ENCODE data around the gene TMEM54. TPM values are rescaled to one million over a fixed set of nuclear protein-coding genes. Genes with fewer than 3 reads are reported as not detected.

The TMEM54 gene
- total RNA-seq, 1 experiment from 2014 or later, result 102 TPM

DNA sequence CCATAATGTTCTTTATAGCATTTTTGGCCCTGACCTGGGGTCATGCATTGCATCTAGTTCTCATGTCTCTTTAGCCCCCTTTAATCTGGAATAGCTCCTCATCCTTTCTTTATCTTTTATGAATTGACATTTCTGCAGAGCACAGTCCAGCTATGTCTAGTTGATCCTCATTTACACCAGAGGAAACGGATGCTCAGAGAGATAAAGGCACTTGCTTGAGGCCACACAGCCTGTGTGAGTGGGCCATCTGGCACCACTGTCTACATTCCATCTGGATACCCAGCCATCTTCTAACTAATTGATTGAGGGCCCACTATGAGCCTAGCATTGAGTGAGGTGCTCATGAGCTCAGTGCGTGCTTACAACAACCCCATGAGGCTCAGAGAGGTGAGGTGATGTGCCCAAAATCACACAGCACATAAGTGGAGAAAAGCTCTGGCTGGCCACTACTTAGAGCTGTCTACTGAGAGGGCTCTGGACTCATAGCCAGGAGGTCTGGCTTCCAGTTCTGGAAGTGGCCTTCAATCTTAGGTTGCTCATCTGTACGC lies 11.4 kb downstream of the TMEM54 start:
- H3K36me3 ChIP-seq (ENCODE audit: low read depth), result no peaks in the 10 kb centered on the region
- no peak for TF ChIP-seq EZH2 (IDR thresholded peaks at IDR 0.05; ENCODE audit: low read depth)
- TF ChIP-seq, protein P1, sequence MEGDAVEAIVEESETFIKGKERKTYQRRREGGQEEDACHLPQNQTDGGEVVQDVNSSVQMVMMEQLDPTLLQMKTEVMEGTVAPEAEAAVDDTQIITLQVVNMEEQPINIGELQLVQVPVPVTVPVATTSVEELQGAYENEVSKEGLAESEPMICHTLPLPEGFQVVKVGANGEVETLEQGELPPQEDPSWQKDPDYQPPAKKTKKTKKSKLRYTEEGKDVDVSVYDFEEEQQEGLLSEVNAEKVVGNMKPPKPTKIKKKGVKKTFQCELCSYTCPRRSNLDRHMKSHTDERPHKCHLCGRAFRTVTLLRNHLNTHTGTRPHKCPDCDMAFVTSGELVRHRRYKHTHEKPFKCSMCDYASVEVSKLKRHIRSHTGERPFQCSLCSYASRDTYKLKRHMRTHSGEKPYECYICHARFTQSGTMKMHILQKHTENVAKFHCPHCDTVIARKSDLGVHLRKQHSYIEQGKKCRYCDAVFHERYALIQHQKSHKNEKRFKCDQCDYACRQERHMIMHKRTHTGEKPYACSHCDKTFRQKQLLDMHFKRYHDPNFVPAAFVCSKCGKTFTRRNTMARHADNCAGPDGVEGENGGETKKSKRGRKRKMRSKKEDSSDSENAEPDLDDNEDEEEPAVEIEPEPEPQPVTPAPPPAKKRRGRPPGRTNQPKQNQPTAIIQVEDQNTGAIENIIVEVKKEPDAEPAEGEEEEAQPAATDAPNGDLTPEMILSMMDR (conservative IDR thresholded peaks at IDR 0.05), result no peak
- H3K9me3 ChIP-seq (ENCODE audit: insufficient read depth, low read depth), result no peaks in the 10 kb centered on the region
- no peak overlapping the region for H3K4me2 ChIP-seq
- no peak overlapping the region for H3K27ac ChIP-seq
- H4K20me1 ChIP-seq (ENCODE audit: insufficient read depth), result no peaks in the 10 kb centered on the region
- H3K4me1 ChIP-seq (replicated peaks; ENCODE audit: insufficient read depth), result no peaks in the 10 kb centered on the region
- no peak overlapping the region for H3K4me3 ChIP-seq
- H2AFZ ChIP-seq, result no peak overlapping the region
- BruUV-seq (replicated peaks), result no TSS peak
- H3K27me3 ChIP-seq (ENCODE audit: insufficient read depth, low read depth), result peaks cover 8% of the 10 kb centered on the region; the same call in 1 of the 2 replicates
- no peaks in the 10 kb centered on the region for H3K9me2 ChIP-seq (ENCODE audit: insufficient read depth)
- ChIA-PET CTCF (interaction anchor here (0.5 kb wide), 1 partner anchor 24 kb away, joined by 12 read pairs; no protein-coding TSS in a partner anchor), POLR2A (ENCODE audit: unreplicated experiment) (interaction anchor here (0.6 kb wide), 1 partner anchor 178 kb away, joined by 3 read pairs; no protein-coding TSS in a partner anchor)
- DNase-seq, result no peak
- intact Hi-C loops (cut with micrococcal nuclease; ENCODE audit: unreplicated experiment), result no loop called here
- no peaks in the 10 kb centered on the region for H3K79me2 ChIP-seq (ENCODE audit: low read depth)
- no peaks in the 10 kb centered on the region for H3F3A ChIP-seq (ENCODE audit: insufficient read depth, low read depth)

DNA sequence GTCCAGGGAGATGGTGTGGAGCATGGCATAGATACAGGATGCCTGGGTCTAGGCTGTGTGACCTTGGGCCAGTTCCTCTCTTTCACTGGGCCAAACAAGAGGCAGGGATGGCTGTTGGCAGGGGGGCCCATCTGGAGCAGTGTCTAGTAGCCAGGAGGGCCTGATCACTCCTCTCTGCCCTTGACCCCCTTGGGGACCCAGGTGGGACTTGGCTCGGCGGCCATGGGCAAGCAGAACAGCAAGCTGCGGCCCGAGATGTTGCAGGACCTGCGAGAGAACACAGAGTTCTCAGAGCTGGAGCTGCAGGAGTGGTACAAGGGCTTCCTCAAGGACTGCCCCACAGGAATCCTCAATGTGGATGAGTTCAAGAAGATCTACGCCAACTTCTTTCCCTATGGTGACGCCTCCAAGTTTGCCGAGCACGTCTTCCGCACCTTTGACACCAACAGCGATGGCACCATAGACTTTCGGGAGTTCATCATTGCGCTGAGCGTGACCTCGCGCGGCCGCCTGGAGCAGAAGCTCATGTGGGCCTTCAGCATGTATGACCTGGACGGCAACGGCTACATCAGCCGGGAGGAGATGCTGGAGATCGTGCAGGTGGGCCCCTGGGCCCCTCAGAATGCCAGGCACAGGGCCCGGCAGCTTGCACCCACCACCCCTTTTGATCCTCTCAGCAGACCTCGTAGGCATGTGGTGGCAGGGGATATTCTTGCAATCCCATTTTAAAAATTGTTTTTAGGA lies 12.3 kb downstream of the TMEM54 start:
- no peaks in the 10 kb centered on the region for H3K36me3 ChIP-seq (ENCODE audit: low read depth)
- CTCF ChIA-PET, result no interaction called here

DNA sequence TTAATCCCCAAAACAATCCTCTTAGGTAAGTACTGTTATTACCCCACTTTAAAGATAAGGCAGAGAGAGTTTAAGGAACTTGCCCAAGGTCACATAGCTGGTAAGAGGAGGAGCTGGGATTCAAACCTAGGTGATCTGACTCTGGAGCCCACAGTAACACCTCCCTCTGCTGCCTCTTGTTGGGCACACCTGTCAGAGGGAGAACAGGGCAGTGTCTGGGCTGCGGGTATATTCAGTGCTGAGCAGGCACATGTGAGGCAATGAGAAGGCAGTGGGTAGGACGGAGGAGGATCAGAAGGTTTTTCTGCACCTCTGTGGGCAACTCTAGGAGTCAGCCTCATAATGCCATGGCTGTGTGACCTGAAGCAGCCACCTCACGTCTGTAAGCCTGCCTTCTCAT lies 13.1 kb downstream of the TMEM54 start:
- no peak for TF ChIP-seq EZH2 (IDR thresholded peaks at IDR 0.05; ENCODE audit: low read depth)
- TF ChIP-seq, protein P1 (conservative IDR thresholded peaks at IDR 0.05), result no peak
- Histone ChIP-seq H3K36me3 (ENCODE audit: low read depth) (no peaks in the 10 kb centered on the region), H3F3A (ENCODE audit: insufficient read depth, low read depth) (no peaks in the 10 kb centered on the region), H3K4me2 (no peak overlapping the region), H3K79me2 (ENCODE audit: low read depth) (no peaks in the 10 kb centered on the region), H3K4me3 (no peak overlapping the region), H3K4me1 (replicated peaks; ENCODE audit: insufficient read depth) (no peaks in the 10 kb centered on the region), H3K27me3 (ENCODE audit: insufficient read depth, low read depth) (peaks cover 8% of the 10 kb centered on the region; the same call in 1 of the 2 replicates), H3K9me2 (ENCODE audit: insufficient read depth) (no peaks in the 10 kb centered on the region), H4K20me1 (ENCODE audit: insufficient read depth) (no peaks in the 10 kb centered on the region), H2AFZ (no peak overlapping the region), H3K9me3 (ENCODE audit: insufficient read depth, low read depth) (no peaks in the 10 kb centered on the region), H3K27ac (no peak overlapping the region)
- BruUV-seq (replicated peaks), result no TSS peak
- CTCF ChIA-PET, result no interaction called here
- intact Hi-C loops (cut with micrococcal nuclease; ENCODE audit: unreplicated experiment), result no loop called here
- POLR2A ChIA-PET (ENCODE audit: unreplicated experiment), result no interaction called here
- DNase-seq, result no peak

More for the DNA sequence above, 12.3 kb downstream of the TMEM54 start:
- Histone ChIP-seq H3F3A (ENCODE audit: insufficient read depth, low read depth) (no peaks in the 10 kb centered on the region), H4K20me1 (ENCODE audit: insufficient read depth) (no peaks in the 10 kb centered on the region), H2AFZ (no peak overlapping the region), H3K79me2 (ENCODE audit: low read depth) (no peaks in the 10 kb centered on the region), H3K27ac (no peak overlapping the region), H3K27me3 (ENCODE audit: insufficient read depth, low read depth) (peaks cover 8% of the 10 kb centered on the region; the same call in 1 of the 2 replicates), H3K4me1 (replicated peaks; ENCODE audit: insufficient read depth) (no peaks in the 10 kb centered on the region), H3K9me3 (ENCODE audit: insufficient read depth, low read depth) (no peaks in the 10 kb centered on the region), H3K4me3 (no peak overlapping the region), H3K4me2 (no peak overlapping the region), H3K9me2 (ENCODE audit: insufficient read depth) (no peaks in the 10 kb centered on the region)
- POLR2A ChIA-PET (ENCODE audit: unreplicated experiment), result no interaction called here
- BruUV-seq (replicated peaks), result no TSS peak
- TF ChIP-seq, protein P1 (conservative IDR thresholded peaks at IDR 0.05), result no peak
- no peak for DNase-seq
- intact Hi-C loops (cut with micrococcal nuclease; ENCODE audit: unreplicated experiment), result no loop called here

Data from PC-9 (cell line).